GM12872 (cell line): Measurements from ENCODE around the gene ATP6V0E1.

Experiments used
- TF ChIP-seq, protein P1 (sequence below): IDR thresholded peaks from 3 replicates; pipeline ENCODE4 v1.5.1; 2011; ENCODE audit warnings: low read depth, mild to moderate bottlenecking, low read length, moderate library complexity; ENCODE audit not compliant: insufficient read depth

Gene ATP6V0E1

DNA sequence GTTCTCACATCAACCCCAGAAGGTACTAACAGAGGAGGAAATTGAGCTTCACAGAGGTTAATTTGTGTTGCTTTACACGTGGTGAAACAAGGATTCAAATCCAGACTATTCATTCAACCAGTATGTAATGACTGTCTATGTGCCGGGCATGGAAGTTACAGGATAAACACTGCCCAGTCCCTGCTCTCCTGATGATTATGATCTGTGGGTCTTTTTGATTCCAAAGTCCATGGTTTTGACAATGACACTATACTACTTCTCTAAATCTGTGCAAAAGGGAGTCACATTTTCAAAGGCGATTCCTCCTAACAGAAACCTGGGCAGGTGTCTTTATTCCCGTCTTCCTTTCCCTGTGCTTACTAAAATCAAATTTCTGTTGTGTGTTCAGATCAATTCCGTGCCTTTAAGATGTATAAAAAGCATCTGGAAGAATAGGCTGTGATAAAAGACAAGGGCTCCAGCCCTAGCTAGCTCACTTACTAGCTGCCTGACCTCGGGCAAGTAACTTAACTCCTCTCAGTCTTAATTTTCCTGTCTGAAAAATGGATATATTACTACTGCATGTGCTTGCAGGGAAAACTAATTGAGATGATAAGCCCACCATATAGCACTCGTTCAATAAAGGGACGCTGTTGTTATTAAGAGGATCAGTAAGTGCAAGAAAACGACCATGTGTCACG lies 71.6 kb downstream of the ATP6V0E1 start:
- TF ChIP-seq, protein P1, sequence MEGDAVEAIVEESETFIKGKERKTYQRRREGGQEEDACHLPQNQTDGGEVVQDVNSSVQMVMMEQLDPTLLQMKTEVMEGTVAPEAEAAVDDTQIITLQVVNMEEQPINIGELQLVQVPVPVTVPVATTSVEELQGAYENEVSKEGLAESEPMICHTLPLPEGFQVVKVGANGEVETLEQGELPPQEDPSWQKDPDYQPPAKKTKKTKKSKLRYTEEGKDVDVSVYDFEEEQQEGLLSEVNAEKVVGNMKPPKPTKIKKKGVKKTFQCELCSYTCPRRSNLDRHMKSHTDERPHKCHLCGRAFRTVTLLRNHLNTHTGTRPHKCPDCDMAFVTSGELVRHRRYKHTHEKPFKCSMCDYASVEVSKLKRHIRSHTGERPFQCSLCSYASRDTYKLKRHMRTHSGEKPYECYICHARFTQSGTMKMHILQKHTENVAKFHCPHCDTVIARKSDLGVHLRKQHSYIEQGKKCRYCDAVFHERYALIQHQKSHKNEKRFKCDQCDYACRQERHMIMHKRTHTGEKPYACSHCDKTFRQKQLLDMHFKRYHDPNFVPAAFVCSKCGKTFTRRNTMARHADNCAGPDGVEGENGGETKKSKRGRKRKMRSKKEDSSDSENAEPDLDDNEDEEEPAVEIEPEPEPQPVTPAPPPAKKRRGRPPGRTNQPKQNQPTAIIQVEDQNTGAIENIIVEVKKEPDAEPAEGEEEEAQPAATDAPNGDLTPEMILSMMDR = no peak

DNA sequence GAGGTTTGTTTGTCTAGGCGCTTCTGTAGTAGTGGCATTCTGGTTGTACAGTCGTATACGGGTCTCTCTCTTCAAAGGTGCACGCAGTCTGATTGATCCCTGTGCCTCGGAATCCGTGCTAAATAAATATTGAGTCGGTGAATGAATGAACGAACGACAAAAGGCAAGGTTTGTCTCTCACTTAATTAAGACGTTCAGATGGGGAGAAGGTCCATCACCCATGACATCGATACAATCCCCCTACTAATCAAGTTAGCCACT lies 72.1 kb downstream of the ATP6V0E1 start:
- TF ChIP-seq, protein P1 = no peak

DNA sequence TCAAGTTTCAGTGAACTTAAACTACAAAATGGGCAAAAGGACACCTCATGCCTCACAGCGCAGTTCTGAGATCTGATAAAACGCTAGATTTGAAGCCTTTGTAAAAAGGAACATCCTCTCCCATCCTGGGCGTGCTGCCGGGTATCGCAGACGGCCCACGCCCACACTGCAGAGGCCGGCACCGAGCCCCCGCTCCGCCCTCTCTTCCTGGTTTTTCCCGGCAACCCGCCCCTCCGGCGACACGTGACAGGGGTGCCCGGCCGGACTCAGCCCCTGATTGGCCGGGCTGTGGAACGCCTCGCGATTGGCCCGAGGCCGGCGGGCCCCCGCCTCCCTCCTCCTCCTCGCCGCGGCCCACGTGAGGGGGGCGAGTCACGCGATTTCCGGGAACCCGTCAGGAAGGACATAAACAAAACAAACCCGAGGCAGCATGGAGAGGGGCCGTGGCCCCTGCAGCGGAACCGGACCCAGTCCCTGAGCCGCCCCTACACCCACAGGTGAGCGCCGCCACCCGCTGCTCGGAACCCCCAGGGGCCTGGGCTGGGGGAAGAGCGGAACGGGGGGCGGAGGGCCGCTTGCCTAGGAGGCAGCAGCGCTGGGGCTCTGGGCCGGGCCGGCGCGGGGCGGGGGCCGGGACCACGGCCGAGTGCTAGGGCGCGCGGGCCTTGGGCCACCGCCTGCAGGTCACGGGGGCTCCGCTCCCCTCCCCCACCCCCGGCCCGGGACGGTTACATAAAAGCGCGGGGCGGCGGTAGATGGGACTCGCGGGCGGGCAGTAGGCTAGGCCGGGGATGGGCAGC lies 72.6 kb downstream of the ATP6V0E1 start, which contains the start of gene CREBRF:
CREBRF (plus strand) TSS at position 370 of the 800 bp plus-strand sequence. CDS start 24,424 bp downstream, outside the sequence.
- TF ChIP-seq, protein P1 = no peak

DNA sequence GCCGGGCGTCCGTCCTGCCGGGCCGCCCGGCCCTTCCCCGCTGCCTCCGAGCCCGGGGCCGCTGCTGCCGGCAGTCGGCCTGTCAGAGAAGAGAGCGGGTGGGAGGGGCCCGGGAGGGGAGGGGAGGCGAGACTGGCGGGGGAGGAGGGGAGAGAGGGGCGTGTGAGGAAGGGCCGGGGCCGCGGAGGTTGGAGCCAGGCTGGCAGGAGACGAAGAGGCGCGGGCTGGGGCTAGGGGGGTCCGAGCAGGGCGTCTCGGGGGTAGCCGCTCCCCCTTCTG lies 73.2 kb downstream of the ATP6V0E1 start:
- TF ChIP-seq, protein P1 = no peak

DNA sequence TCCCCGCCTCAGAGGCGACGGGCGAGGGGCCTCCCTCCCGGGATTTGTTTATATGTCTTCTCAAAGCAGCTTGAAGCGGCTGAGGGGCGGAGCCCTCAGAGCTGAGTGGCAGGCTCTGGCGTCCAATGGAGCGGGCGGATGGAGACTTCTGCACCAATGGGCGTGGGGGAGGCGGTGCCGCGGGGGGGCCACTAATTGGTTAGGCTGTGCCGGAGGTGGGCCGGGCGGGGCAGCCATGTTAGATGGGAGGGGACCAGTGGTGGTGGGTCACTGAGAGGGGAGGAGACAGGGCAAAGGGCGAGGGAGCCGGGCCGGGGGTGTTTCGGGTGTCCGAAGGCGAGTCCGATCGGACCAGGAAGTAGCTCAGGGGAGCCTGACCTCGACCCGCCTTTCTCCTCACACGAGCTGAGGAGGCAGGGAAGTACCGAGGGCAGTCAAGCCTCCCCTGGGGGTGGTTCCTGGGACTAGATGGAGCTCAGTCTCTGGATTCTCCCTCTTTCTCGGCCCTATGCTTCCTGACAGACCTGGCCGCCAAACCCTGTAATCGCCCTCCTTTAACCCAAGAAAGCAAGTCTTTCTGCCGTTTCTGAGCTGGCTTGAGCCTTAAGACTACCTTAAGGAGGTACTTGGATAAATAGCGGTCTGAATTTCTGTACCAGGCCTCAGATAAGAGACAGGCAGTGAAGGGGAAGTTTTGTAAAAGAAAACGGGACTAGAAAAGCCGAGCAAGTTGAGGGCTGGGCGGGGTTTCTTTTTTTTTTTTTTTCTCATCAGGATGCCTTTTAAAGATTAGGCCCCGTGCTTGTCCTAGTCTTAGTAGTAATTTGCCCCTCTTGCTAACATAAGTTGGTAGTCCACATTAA lies 73.7 kb downstream of the ATP6V0E1 start:
- TF ChIP-seq, protein P1 = no peak

DNA sequence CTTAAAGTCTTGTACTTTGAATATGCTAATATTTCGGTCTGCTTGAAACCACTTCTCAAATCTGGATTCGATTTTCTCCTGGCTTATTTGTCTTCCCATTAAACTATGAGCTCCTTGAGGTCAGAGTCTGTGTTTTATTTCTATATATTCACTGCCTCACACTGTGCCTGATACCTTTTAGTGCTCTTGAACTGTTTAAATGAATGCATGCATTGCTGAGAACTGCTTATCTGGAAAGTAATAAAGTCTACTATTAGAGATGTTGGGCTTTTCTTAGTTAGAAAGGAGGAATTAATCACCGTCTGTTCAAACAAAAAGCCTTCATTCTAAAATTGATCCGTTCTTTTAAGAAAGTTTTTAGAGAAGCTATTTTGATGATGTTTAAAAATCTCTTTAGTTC lies 78.6 kb downstream of the ATP6V0E1 start:
- TF ChIP-seq, protein P1 = no peak

DNA sequence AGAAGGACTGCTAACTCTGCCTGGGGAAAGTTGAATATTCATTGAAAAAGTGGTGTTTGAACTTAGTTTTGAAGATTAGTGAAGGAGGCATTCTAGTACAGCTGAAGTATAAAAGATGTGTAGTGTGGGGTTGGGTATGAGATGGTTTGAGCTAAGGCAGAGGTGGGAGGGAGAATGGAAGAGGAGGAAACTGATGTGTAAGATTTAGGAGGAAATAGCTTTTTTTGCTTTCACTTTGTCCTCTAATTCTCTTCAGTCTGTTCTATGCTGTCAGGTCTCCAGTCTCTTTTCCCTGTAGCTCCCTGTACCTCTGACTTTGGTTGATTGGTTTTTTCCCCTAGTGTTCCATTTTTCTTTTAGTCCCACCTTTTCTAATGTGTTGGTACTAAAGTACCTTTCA lies 81.6 kb downstream of the ATP6V0E1 start:
- TF ChIP-seq, protein P1 = no peak
